Endothelial cell of umbilical vein (primary cell): Measurements from ENCODE around the gene TSHB. TPM values are rescaled to one million over a fixed set of nuclear protein-coding genes. Genes with fewer than 3 reads are reported as not detected.
A peak's percentile ranks its signal among the peaks of the same experiment; 100 is the strongest.

Experiments
- BruUV-seq: library from RNA; stranded (reverse); fragments of 400-500 nt; replicated peaks from 2 replicates; lab custom pipeline; 2021; lab: Mats Ljungman, UMichigan
- CTCF ChIA-PET: fragments of 300-600, 350-600 bp; sonication (Branson Sonifier 250); formaldehyde crosslinking; loops from one replicate; lab custom pipeline; 2021; ENCODE audit warnings: antibody characterized with exemption, inconsistent platforms; lab: Charles Lee
- POLR2A ChIA-PET: fragments of 300-600, 350-600 bp; sonication (Branson Sonifier 250); formaldehyde crosslinking; loops from one replicate; lab custom pipeline; 2021; ENCODE audit warnings: antibody characterized with exemption, inconsistent platforms; lab: Charles Lee
- DNase-seq: peaks from one replicate; pipeline ENCODE4 v3.0.0-alpha.2; 2011; ENCODE audit warnings: low read depth, low spot score
- FAIRE-seq: peaks from 2 replicates; lab custom pipeline; 2011; peaks lifted over from hg19 to GRCh38; lab: Jason Lieb, UNC
- H2AFZ ChIP-seq: 2 replicates; pipeline ENCODE4 v1.6.0; 2012; ENCODE audit warnings: low read depth, low read length, control low read depth, inconsistent platforms
- H3K27ac ChIP-seq: 2 replicates; pipeline ENCODE4 v1.5.1; 2011; ENCODE audit warnings: low read depth, mild to moderate bottlenecking, control low read depth, low read length, moderate library complexity; ENCODE audit not compliant: insufficient read depth
- H3K27me3 ChIP-seq, 2 experiments: 2 replicates each; pipeline versions ENCODE4 v1.6.0 to v1.6.1; 2011; ENCODE audit warnings: low read length in 2 of 2, mixed read lengths in 1 of 2; ENCODE audit not compliant: control insufficient read depth in 2 of 2, insufficient read depth in 2 of 2
- H3K36me3 ChIP-seq, 2 experiments: 2 replicates in 1 of 2; 3 replicates in 1 of 2; pipeline ENCODE4 v1.5.1; 2011; ENCODE audit warnings: low read length in 2 of 2, mild to moderate bottlenecking in 1 of 2, moderate library complexity in 1 of 2; ENCODE audit not compliant: control insufficient read depth in 2 of 2, insufficient read depth in 2 of 2; ENCODE audit errors: extremely low read depth in 1 of 2
- H3K4me1 ChIP-seq: 3 replicates; pipeline ENCODE4 v1.5.1; 2011; ENCODE audit warnings: mild to moderate bottlenecking, low read length; ENCODE audit not compliant: control insufficient read depth, insufficient read depth; ENCODE audit errors: extremely low read depth
- H3K4me2 ChIP-seq: 2 replicates; pipeline ENCODE4 v1.6.1; 2011; ENCODE audit warnings: low read length, control low read depth, mixed read lengths; ENCODE audit not compliant: insufficient read depth
- H3K4me3 ChIP-seq, 3 experiments: fragments of 200-600 bp in 1 of 3; sonication (generic), shearing (Covaris generic) in 1 of 3; replicated peaks in 1 of 3; 2 replicates each; pipeline ENCODE4 v1.5.1; 2011 to 2016; ENCODE audit warnings: control low read depth in 3 of 3, low read length in 3 of 3, mild to moderate bottlenecking in 2 of 3, inconsistent platforms in 1 of 3, low read depth in 1 of 3, moderate library complexity in 1 of 3; ENCODE audit not compliant: insufficient read depth in 1 of 3
- H3K79me2 ChIP-seq: 2 replicates; pipeline ENCODE4 v1.6.0; 2012; ENCODE audit warnings: low read length, inconsistent platforms; ENCODE audit not compliant: control insufficient read depth, insufficient read depth
- H3K9ac ChIP-seq: replicated peaks from 2 replicates; pipeline ENCODE3; 2011; ENCODE audit warnings: low read length, control low read depth; ENCODE audit not compliant: insufficient read depth; ENCODE audit errors: extremely low read depth
- H3K9me1 ChIP-seq: replicated peaks from 3 replicates; pipeline ENCODE4 v1.6.0; 2011; ENCODE audit warnings: mild to moderate bottlenecking, low read length; ENCODE audit not compliant: control insufficient read depth, insufficient read depth; ENCODE audit errors: extremely low read depth
- H3K9me3 ChIP-seq: replicated peaks from 2 replicates; pipeline ENCODE4 v1.5.1; 2012; ENCODE audit warnings: low read length, inconsistent platforms; ENCODE audit not compliant: control insufficient read depth, insufficient read depth
- H4K20me1 ChIP-seq: replicated peaks from 2 replicates; pipeline ENCODE3; 2011; ENCODE audit warnings: mild to moderate bottlenecking, low read length; ENCODE audit not compliant: control insufficient read depth, insufficient read depth; ENCODE audit errors: extremely low read depth
- EZH2 ChIP-seq: IDR thresholded peaks from 2 replicates; pipeline ENCODE4 v1.6.1; 2012; ENCODE audit warnings: borderline replicate concordance, low read depth, mild to moderate bottlenecking, moderate library complexity, low read length, inconsistent platforms; ENCODE audit not compliant: severe bottlenecking
- FOS ChIP-seq: IDR thresholded peaks from 2 replicates; pipeline ENCODE4 v1.6.1; 2011; ENCODE audit warnings: mild to moderate bottlenecking, low read length, moderate library complexity, borderline replicate concordance; ENCODE audit not compliant: insufficient read depth
- GATA2 ChIP-seq: IDR thresholded peaks from 2 replicates; pipeline ENCODE4 v1.7.0; 2011; ENCODE audit warnings: low read depth, mild to moderate bottlenecking, moderate library complexity, mixed read lengths, low read length; ENCODE audit not compliant: insufficient read length, insufficient read depth
- JUN ChIP-seq: IDR thresholded peaks from 2 replicates; pipeline ENCODE4 v1.6.1; 2011; ENCODE audit warnings: borderline replicate concordance, low read depth; ENCODE audit not compliant: insufficient read length, insufficient read depth
- MYC ChIP-seq: IDR thresholded peaks from one replicate; pipeline ENCODE4 v1.6.1; 2011; ENCODE audit warnings: mild to moderate bottlenecking, low read depth, low read length
- POLR2A ChIP-seq: IDR thresholded peaks from 2 replicates; pipeline ENCODE4 v1.6.1; 2012; ENCODE audit warnings: low read depth, mild to moderate bottlenecking, control low read depth, low read length
- POLR2AphosphoS5 ChIP-seq: IDR thresholded peaks from 2 replicates; pipeline ENCODE4 v1.6.1; 2012; ENCODE audit warnings: low read depth, mild to moderate bottlenecking, control low read depth, low read length, moderate library complexity; ENCODE audit not compliant: insufficient read depth
- dilution Hi-C: fragments of 300-500 bp; cut with MboI; formaldehyde crosslinking; loops from one replicate; pipeline ENCODE4 v1.15.0; 2019; ENCODE audit warnings: low sequenced_read_pairs; ENCODE audit not compliant: extremely low pct_ligation_motif_present
- intact Hi-C: fragments of 100-400 bp; cut with micrococcal nuclease; formaldehyde crosslinking; loops from one replicate; pipeline ENCODE4 v1.10.0; 2022
- polyA plus RNA-seq, 4 experiments: library from polyadenylated mRNA; depleted of rRNA in 3 of 4; stranded (reverse) in 3 of 4; unstranded in 1 of 4; fragments of >200 nt; gene quantifications; 2 replicates each; pipeline versions ENCODE4 v1.2.1 to v1.2.3, GENCODE V29; 2011 to 2012; ENCODE audit warnings: missing spikeins in 1 of 4
- total RNA-seq: library from RNA; stranded (reverse); gene quantifications from 2 replicates; pipeline ENCODE4 v1.2.3, GENCODE V29; 2021
- TF ChIP-seq, protein P1 (sequence below), 2 donors: IDR thresholded peaks; 1 replicate in 1 of 2; 2 replicates in 1 of 2; pipeline ENCODE4 v1.5.1; 2011; ENCODE audit warnings: low read length in 2 of 2, mild to moderate bottlenecking in 2 of 2, moderate library complexity in 2 of 2, control low read depth in 1 of 2, inconsistent platforms in 1 of 2, low read depth in 1 of 2; ENCODE audit not compliant: insufficient read depth in 1 of 2; ENCODE audit errors: extremely low read depth in 1 of 2
- TF ChIP-seq, protein P2 (sequence below): IDR thresholded peaks from 2 replicates; pipeline ENCODE4 v1.6.1; 2011; ENCODE audit not compliant: insufficient read depth, insufficient read length

The TSHB gene
- total and polyA plus RNA-seq, 2 donors (not counting 3 experiments of a cell fraction or from before 2014, with no cell fraction given): not detected

DNA sequence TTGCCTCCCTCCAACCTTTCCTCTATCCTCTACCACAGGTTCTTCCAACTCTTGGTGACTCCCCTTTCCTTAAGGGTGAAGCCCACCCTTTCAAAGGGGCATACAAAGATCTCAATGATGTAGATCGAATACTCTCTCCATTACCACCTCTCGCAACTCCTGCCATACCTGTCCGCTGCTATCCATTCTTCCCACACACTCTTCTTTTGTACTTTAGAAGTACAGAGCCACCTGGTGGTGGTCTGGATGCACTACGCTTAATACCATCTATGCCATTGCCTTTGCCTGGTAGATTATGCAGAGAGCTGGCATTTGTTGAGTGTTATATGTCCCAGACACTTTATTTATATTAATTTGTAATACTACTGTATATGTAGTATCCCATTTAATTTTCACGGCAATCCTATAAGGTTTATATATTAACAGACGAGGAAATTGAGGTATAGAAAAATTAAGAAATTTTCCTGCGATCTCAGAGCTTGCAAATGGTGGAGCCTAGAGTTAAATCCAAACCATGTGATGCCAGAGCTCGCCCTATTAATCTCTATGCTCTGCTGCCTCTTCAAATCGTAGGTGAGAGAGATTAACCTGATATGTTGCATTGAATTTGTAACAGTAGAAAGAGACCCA, 22.9 kb downstream of the TSHB start:
- H3K9me1 ChIP-seq: no peaks in the 10 kb centered on the region
- TF ChIP-seq POLR2A: no peak
- TF ChIP-seq, protein P1, sequence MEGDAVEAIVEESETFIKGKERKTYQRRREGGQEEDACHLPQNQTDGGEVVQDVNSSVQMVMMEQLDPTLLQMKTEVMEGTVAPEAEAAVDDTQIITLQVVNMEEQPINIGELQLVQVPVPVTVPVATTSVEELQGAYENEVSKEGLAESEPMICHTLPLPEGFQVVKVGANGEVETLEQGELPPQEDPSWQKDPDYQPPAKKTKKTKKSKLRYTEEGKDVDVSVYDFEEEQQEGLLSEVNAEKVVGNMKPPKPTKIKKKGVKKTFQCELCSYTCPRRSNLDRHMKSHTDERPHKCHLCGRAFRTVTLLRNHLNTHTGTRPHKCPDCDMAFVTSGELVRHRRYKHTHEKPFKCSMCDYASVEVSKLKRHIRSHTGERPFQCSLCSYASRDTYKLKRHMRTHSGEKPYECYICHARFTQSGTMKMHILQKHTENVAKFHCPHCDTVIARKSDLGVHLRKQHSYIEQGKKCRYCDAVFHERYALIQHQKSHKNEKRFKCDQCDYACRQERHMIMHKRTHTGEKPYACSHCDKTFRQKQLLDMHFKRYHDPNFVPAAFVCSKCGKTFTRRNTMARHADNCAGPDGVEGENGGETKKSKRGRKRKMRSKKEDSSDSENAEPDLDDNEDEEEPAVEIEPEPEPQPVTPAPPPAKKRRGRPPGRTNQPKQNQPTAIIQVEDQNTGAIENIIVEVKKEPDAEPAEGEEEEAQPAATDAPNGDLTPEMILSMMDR (IDR thresholded peaks at IDR 0.05; ENCODE audit: extremely low read depth in 1 of 2, insufficient read depth in 1 of 2, low read depth in 1 of 2, low read length in 2 of 2): peak; percentile 69 to 74
- TF ChIP-seq JUN: no peak
- TF ChIP-seq EZH2: no peak
- no peaks in the 10 kb centered on the region for H3K9me3 ChIP-seq
- POLR2A ChIA-PET: interaction anchor here (0.6 kb wide), 1 partner anchor 32 kb away, joined by 3 read pairs; no protein-coding TSS in a partner anchor
- CTCF ChIA-PET: interaction anchor here (0.6 to 3.0 kb wide), 45 partner anchors 9 to 1074 kb away, joined by 3 to 23 read pairs (median 4); partner anchors contain the start of genes AMPD1, OLFML3 and TSHB
- no peaks in the 10 kb centered on the region for H3K36me3 ChIP-seq
- dilution Hi-C loops (no loop called here), intact Hi-C loops (loop anchor here (1.0 kb wide), 1 partner anchor 73 kb away; no protein-coding TSS in a partner anchor)
- DNase-seq (peak; percentile 53), FAIRE-seq (no peak)
- no TSS peak for BruUV-seq
- no peak overlapping the region for H3K4me2 ChIP-seq
- no peak overlapping the region for H3K4me3 ChIP-seq
- H4K20me1 ChIP-seq: no peaks in the 10 kb centered on the region
- H3K79me2 ChIP-seq: no peaks in the 10 kb centered on the region
- H3K4me1 ChIP-seq: peaks cover 3% of the 10 kb centered on the region
- H3K27me3 ChIP-seq: no peaks in the 10 kb centered on the region
- no peak overlapping the region for H3K9ac ChIP-seq
- H3K27ac ChIP-seq: no peak overlapping the region
- no peak overlapping the region for H2AFZ ChIP-seq

DNA sequence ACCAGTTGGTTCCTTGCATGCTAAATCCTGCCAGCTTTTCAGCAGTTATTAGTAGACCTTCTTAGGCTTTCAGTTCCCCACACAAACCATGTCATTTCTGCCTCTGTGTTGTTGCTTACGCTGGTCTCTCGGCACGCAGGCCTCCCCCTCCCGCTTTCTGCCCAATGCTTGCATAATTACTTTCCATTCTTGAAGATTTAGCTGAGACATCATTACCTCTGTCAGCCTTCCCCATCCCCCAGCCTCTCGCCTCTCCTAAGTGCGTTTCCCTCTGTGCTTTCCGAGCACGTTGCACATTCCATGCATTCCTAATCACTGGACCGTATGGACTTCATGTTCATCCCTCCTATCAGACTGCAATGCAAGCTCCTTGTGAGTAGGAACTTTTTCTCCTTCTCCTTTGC, 26.8 kb downstream of the TSHB start:
- no peaks in the 10 kb centered on the region for H3K9me3 ChIP-seq
- no peak overlapping the region for H3K27ac ChIP-seq
- H3K4me1 ChIP-seq: peaks cover 6% of the 10 kb centered on the region
- no peaks in the 10 kb centered on the region for H3K36me3 ChIP-seq
- dilution Hi-C loops (no loop called here), intact Hi-C loops (no loop called here)
- no peaks in the 10 kb centered on the region for H3K27me3 ChIP-seq
- ChIA-PET CTCF (interaction anchor here (1.0 to 2.0 kb wide), 5 partner anchors 9 to 539 kb away, joined by 3 to 6 read pairs (median 3); no protein-coding TSS in a partner anchor), POLR2A (no interaction called here)
- no peak overlapping the region for H2AFZ ChIP-seq
- H3K4me2 ChIP-seq: no peak overlapping the region
- FAIRE-seq: no peak
- TF ChIP-seq MYC (no peak), FOS (no peak), POLR2A (no peak), EZH2 (no peak), GATA2 (no peak), JUN (no peak), POLR2AphosphoS5 (no peak)
- TF ChIP-seq, protein P2, sequence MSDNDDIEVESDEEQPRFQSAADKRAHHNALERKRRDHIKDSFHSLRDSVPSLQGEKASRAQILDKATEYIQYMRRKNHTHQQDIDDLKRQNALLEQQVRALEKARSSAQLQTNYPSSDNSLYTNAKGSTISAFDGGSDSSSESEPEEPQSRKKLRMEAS: no peak
- TF ChIP-seq, protein P1 (IDR thresholded peaks at IDR 0.05; ENCODE audit: extremely low read depth in 1 of 2, insufficient read depth in 1 of 2, low read depth in 1 of 2, low read length in 2 of 2): no peak
- H3K4me3 ChIP-seq: no peak overlapping the region
- no peaks in the 10 kb centered on the region for H4K20me1 ChIP-seq
- DNase-seq: no peak
- no peak overlapping the region for H3K9ac ChIP-seq
- H3K79me2 ChIP-seq: no peaks in the 10 kb centered on the region
- no TSS peak for BruUV-seq
- no peaks in the 10 kb centered on the region for H3K9me1 ChIP-seq
